LNCaP clone FGC (cell line): Measurements from ENCODE around the gene FBRSL1.

Source experiments
- DNase-seq: peaks from one replicate; pipeline ENCODE4 v3.0.0-alpha.2; 2011; ENCODE audit warnings: low read depth
- H3K4me3 ChIP-seq: 2 replicates; pipeline ENCODE4 v1.5.1; 2011; ENCODE audit warnings: mild to moderate bottlenecking, low read depth, low read length, control low read depth
- CTCF ChIP-seq: IDR thresholded peaks from 2 replicates; pipeline ENCODE4 v1.5.1; 2012; ENCODE audit warnings: mild to moderate bottlenecking; ENCODE audit not compliant: control insufficient read depth, insufficient read depth; ENCODE audit errors: extremely low read depth

The FBRSL1 gene

GRCh38 chr12:132513070-132513398 is 23.1 kb downstream of the FBRSL1 start:
- no peak for DNase-seq
- TF ChIP-seq CTCF = no peak
- H3K4me3 ChIP-seq = no peak overlapping the region

- no peak overlapping the region for H3K4me3 ChIP-seq
- no peak for DNase-seq
- TF ChIP-seq CTCF = no peak
These were observed 23.6 kb downstream of the FBRSL1 start for GRCh38 chr12:132513458-132514135.

- DNase-seq = no peak
- TF ChIP-seq CTCF = no peak
- H3K4me3 ChIP-seq = no peak overlapping the region
These were observed 24.4 kb downstream of the FBRSL1 start for GRCh38 chr12:132514216-132514820.

- no peak overlapping the region for H3K4me3 ChIP-seq
- no peak for TF ChIP-seq CTCF
- no peak for DNase-seq
These were observed 24.9 kb downstream of the FBRSL1 start for GRCh38 chr12:132514838-132515237.

- no peak overlapping the region for H3K4me3 ChIP-seq
- TF ChIP-seq CTCF = no peak
- DNase-seq = no peak
These were observed 26.4 kb downstream of the FBRSL1 start for GRCh38 chr12:132516095-132517012.

GRCh38 chr12:132517013-132517739 is 27.2 kb downstream of the FBRSL1 start:
- DNase-seq = no peak
- no peak overlapping the region for H3K4me3 ChIP-seq
- no peak for TF ChIP-seq CTCF
